ENCODE results near the gene NDC1. TPM values are rescaled to one million over a fixed set of nuclear protein-coding genes. Genes with fewer than 3 reads are reported as not detected.

NDC1 gene
- total RNA-seq, 1 donor from 2014 or later: 9.3 TPM

GRCh38 chr1:53719469-53719868, 118.6 kb downstream of the NDC1 start:
- Histone ChIP-seq H3K36me3 (no peaks in the 10 kb centered on the region), H3K4me1 (no peaks in the 10 kb centered on the region), H3K9me3 (no peaks in the 10 kb centered on the region), H3K4me3 (no peak overlapping the region), H3K27ac (no peak overlapping the region), H3K27me3 (no peaks in the 10 kb centered on the region)
- TF ChIP-seq, protein P1, sequence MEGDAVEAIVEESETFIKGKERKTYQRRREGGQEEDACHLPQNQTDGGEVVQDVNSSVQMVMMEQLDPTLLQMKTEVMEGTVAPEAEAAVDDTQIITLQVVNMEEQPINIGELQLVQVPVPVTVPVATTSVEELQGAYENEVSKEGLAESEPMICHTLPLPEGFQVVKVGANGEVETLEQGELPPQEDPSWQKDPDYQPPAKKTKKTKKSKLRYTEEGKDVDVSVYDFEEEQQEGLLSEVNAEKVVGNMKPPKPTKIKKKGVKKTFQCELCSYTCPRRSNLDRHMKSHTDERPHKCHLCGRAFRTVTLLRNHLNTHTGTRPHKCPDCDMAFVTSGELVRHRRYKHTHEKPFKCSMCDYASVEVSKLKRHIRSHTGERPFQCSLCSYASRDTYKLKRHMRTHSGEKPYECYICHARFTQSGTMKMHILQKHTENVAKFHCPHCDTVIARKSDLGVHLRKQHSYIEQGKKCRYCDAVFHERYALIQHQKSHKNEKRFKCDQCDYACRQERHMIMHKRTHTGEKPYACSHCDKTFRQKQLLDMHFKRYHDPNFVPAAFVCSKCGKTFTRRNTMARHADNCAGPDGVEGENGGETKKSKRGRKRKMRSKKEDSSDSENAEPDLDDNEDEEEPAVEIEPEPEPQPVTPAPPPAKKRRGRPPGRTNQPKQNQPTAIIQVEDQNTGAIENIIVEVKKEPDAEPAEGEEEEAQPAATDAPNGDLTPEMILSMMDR (IDR thresholded peaks at IDR 0.05): no peak
- intact Hi-C loops (cut with DNase I): no loop called here
- DNase-seq (ENCODE audit: low spot score in 2 of 2): no peak

DNA sequence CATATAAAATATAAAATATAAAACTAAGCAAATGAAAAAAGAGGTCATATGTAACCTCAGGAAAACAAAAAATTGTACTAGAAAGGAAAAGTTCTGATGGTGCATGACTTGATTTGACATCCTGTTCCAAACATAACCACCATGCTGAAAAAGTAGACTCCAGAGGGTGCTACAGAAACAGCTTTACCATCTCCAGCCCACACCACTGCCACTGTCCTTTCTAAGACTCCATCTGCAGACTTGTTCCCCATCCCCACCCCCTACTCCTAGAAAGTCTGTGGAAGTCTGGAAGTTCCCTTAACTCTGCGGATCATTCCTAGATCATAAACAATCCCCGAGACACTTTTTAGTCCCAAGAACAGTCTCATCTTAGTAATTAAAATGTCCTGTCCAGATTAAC, 119.7 kb downstream of the NDC1 start:
- no peaks in the 10 kb centered on the region for H3K9me3 ChIP-seq
- no peak for DNase-seq (ENCODE audit: low spot score in 2 of 2)

GRCh38 chr1:53717025-53717804, 120.9 kb downstream of the NDC1 start:
- no peaks in the 10 kb centered on the region for H3K36me3 ChIP-seq
- TF ChIP-seq, protein P1 (IDR thresholded peaks at IDR 0.05): no peak
- no peak overlapping the region for H3K4me3 ChIP-seq
- H3K27me3 ChIP-seq: no peaks in the 10 kb centered on the region
- no peaks in the 10 kb centered on the region for H3K9me3 ChIP-seq
- H3K27ac ChIP-seq: no peak overlapping the region
- no peaks in the 10 kb centered on the region for H3K4me1 ChIP-seq
- DNase-seq (ENCODE audit: low spot score in 2 of 2): no peak
- intact Hi-C loops (cut with DNase I): no loop called here

More for the DNA sequence above, 119.7 kb downstream of the NDC1 start:
- Histone ChIP-seq H3K27ac (no peak overlapping the region), H3K36me3 (no peaks in the 10 kb centered on the region), H3K27me3 (no peaks in the 10 kb centered on the region), H3K4me1 (no peaks in the 10 kb centered on the region), H3K4me3 (no peak overlapping the region)
- TF ChIP-seq, protein P1 (IDR thresholded peaks at IDR 0.05): no peak
- intact Hi-C loops (cut with DNase I): no loop called here

DNA sequence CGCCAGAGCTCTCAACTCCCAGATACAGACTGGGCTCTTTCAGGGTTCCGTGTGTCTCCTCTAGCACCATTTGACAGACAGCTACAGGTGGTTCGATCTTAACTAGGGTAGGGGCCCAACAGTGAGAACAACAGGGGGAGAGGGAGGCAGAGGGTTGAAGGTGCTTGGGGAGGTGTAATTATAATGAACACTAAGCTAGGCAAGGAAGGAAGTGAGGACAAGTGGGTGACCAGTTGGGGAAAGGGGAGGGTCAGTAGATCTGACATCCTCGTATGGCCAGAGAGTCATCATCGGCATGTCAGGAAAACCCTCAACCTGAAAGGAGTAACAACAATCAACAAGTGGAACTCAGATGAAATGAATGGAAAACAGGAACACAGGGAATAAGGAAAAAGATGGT, 121.9 kb downstream of the NDC1 start:
- no peak for DNase-seq (ENCODE audit: low spot score in 2 of 2)
- no peak overlapping the region for H3K27ac ChIP-seq
- H3K9me3 ChIP-seq: no peaks in the 10 kb centered on the region
- H3K4me3 ChIP-seq: no peak overlapping the region
- H3K36me3 ChIP-seq: no peaks in the 10 kb centered on the region
- intact Hi-C loops (cut with DNase I): no loop called here
- TF ChIP-seq, protein P1 (IDR thresholded peaks at IDR 0.05): no peak
- H3K27me3 ChIP-seq: no peaks in the 10 kb centered on the region
- no peaks in the 10 kb centered on the region for H3K4me1 ChIP-seq

- DNase-seq (ENCODE audit: low spot score in 2 of 2): no peak
- Histone ChIP-seq H3K4me1 (no peaks in the 10 kb centered on the region), H3K27me3 (no peaks in the 10 kb centered on the region), H3K27ac (no peak overlapping the region), H3K9me3 (no peaks in the 10 kb centered on the region), H3K4me3 (no peak overlapping the region), H3K36me3 (no peaks in the 10 kb centered on the region)
- intact Hi-C loops (cut with DNase I): no loop called here
- TF ChIP-seq, protein P1 (IDR thresholded peaks at IDR 0.05): no peak
These were observed 122.6 kb downstream of the NDC1 start for GRCh38 chr1:53715478-53715877.

Other genes with a start within 250 kb of the NDC1 start
- gene GLIS1, start 99.1 kb downstream of the NDC1 start, total RNA-seq: not detected
- gene YIPF1, start 51.5 kb upstream of the NDC1 start, total RNA-seq: 17.0 TPM
- gene DIO1, start 55.9 kb upstream of the NDC1 start, total RNA-seq: not detected
- gene IFT25, start 107.4 kb upstream of the NDC1 start, total RNA-seq: not detected
- gene LRRC42, start 108.1 kb upstream of the NDC1 start, total RNA-seq: 28.2 TPM
- gene LDLRAD1, start 179.9 kb upstream of the NDC1 start, total RNA-seq: not detected
- gene TMEM59, start 214.9 kb upstream of the NDC1 start, total RNA-seq: 97.5 TPM
- gene TCEANC2, start 215.3 kb upstream of the NDC1 start, total RNA-seq: 0.64 TPM

All from ascending aorta (tissue), 2 donors.